Suprapubic skin (tissue), 3 donors: ENCODE data around the gene KRT73.

ENCODE experiments used
- CTCF ChIP-seq, 2 donors: fragments of 200-600 bp in 1 of 2; fragments of 450-650 bp in 1 of 2; sonication (generic) in 1 of 2; IDR thresholded peaks; one replicate each; pipeline ENCODE4 v1.5.1; 2016 to 2019; ENCODE audit warnings: antibody characterized with exemption in 2 of 2, mild to moderate bottlenecking in 1 of 2, moderate library complexity in 1 of 2
- POLR2AphosphoS5 ChIP-seq, 3 donors: sonication (generic); formaldehyde crosslinking; IDR thresholded peaks; one replicate each; pipeline ENCODE4 v1.6.1; 2017; ENCODE audit warnings: antibody characterized with exemption in 3 of 3

DNA sequence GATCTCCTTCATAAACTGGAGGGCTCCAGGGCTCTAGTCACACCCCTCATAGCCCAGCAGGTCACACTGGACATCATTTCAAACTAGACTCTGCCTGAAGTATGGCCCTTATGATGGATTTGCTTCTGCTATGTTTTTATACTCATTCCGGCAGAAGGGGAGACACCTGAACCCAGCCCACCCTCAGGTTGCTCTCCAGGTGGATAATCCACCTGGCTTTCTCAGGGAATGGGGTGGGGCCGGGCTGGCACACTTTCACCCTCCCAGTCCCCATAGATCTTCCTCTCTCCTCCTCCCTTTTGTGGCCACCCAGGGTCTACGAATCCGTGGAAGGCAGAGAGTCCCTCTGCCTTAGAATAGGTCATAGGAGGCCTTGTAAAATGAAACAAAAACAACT lies 9.8 kb upstream of the KRT73 start:
- TF ChIP-seq CTCF (IDR thresholded peaks at IDR 0.05) = no peak
- no peak for TF ChIP-seq POLR2AphosphoS5 (IDR thresholded peaks at IDR 0.05)
